ENCODE results near the gene XRCC5.

XRCC5 gene

GRCh38 chr2:216161967-216162366 is 52.8 kb downstream of the XRCC5 start:
- no peak for DNase-seq

GRCh38 chr2:216163518-216163917 is 54.4 kb downstream of the XRCC5 start:
- no peak for DNase-seq

GRCh38 chr2:216164087-216164486 is 54.9 kb downstream of the XRCC5 start:
- no peak for DNase-seq

- DNase-seq = no peak
Measured at GRCh38 chr2:216164576-216164975, 55.4 kb downstream of the XRCC5 start.

GRCh38 chr2:216165711-216166110 is 56.6 kb downstream of the XRCC5 start:
- no peak for DNase-seq

DNA sequence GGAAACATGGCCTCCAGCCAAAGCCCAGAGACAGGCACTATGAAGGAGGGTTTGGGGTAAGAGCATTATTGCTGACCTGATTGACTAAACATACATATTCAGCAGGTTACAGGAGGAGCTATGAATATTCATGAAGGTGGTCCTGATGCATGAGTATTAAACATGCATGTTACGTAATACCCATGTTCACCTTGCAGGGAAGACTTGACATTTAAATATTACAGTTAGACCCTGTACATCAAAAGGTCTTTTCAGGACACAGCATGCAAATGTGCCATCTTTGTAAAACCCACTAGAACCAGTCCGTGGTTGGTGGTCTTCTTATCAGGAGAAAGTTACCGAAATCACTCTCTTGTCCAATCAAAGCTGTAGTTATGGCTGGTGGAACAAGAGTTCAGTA is 59.9 kb downstream of the XRCC5 start:
- no peak for DNase-seq

DNA sequence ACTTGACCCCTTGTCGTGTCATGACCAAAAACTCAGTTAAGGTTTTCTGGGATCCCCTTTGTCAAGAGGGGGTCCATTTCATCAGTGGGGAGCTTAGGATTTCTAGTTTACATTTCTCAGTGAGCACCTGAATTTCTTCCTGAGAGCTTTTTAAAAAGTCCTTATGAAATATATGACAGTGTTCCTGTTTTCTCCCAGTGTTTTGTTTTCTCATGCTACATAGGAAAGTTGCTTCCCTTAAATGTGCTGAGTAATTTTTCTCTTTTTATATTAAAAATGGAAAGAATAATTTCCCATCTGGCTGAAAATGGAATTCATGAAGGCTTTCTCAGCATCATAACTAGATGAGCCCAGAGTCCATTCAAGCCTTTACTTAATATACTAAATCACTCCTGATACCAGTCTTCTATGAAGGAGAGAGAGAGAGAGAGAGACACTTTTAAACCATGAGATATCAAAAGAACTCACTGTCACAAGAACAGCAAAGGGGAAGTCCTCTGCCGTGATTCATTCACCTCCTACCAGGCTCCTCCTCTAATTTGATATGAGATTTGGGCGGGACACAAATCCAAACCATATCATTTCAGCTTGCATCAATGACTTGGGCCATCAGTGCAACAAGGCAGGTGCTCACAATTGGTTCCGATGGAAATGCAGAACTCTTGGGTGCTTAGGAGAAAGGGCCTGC is 61.1 kb downstream of the XRCC5 start:
- no peak for DNase-seq

- no peak for DNase-seq
Measured at GRCh38 chr2:216171011-216171410, 61.9 kb downstream of the XRCC5 start.

DNA sequence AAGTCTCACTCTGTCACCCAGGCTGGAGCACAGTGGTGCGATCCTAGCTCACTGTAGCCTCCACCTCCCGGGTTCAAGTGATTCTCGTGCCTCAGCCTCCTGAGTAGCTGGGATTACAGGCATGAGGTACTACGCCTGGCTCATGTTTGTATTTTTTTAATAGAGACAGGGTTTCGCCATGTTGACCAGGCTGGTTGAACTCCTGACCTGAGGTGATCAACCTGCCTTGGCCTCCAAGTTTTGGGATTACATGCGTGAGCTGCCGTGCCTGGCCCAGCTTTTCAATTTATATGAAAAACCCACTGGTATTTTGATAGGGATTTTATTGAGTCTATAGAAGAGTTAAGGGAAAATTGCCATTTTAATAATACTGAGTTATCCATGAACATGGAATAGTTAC is 63.3 kb downstream of the XRCC5 start:
- DNase-seq = no peak

GRCh38 chr2:216179015-216179414 is 69.9 kb downstream of the XRCC5 start:
- DNase-seq = no peak

GRCh38 chr2:216181351-216181750 is 72.2 kb downstream of the XRCC5 start:
- no peak for DNase-seq

DNA sequence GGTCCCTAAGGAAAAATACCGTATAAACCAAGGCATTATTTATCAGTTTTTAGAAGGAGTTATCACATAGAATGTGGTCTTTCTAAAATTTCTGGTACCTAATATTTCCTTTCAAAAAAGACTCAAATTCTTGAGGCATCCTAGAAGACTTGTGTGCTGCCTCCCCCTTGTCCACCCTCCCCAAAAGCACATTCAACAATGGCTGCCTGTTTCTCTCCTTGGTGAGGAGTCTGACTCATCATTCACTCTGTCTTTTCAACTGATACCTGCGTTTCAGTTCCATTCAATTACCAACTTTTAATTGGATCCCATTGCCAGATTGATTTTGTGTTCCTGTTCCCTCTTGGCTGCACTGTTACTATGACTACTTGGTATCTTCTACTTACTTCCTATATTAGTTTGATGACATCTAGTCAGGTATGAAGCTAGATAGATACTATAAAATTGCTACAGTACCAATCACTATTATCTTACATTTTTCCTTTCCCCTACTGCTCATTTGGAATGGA is 72.9 kb downstream of the XRCC5 start:
- no peak for DNase-seq

GRCh38 chr2:216183462-216183861 is 74.3 kb downstream of the XRCC5 start:
- DNase-seq = no peak

DNA sequence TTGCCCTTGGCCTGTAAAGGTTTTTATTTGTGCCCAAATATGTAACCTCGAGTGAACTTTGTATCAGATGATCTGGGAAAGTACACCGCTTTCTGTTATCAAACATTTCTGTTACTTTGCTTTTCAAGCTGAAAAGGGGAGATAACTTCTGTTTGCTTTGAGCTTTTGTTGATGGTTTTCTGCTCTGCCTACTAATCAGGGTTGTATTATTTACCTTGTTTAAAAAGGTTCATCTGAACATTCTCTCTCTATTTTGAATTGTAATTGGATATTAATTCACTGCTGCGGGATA is 79.4 kb downstream of the XRCC5 start:
- DNase-seq = no peak

DNA sequence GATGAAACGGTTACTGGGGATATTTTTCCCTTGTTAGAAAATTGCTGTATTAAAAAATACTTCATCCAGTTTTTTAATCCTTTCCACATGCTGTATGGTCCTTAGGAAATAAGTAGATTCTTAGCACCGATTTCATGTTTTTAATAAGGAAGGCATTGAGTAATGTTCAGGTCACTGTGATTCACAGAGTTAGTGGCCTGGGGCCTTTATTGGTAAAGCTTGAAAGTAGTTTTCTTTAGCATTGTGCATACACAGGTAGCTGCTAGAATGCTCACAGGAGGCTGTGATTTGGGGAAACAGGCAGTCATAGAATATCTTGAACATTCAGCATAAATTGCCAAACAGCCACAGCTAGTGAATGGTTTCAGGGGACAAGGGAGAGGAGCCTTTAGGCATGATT is 79.8 kb downstream of the XRCC5 start:
- DNase-seq = no peak

DNA sequence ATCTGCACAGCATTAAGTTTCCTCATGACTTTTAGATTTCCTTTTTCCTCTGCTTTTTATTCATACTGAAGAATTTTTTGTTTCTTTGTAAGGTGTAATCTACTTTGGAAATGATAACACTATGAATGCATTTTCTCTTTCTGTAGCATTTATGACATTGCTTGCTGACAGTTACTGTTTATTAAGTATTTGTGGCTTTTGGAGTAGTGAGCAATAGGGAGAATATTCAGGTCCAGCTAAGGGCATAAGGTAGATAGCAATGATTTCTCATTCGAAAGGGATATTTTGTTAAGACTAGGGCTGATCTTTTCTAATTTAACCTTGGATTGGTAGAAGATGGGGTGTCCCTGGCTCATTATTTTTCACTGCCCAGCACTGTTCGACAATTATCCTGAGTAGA is 80.3 kb downstream of the XRCC5 start:
- no peak for DNase-seq

DNA sequence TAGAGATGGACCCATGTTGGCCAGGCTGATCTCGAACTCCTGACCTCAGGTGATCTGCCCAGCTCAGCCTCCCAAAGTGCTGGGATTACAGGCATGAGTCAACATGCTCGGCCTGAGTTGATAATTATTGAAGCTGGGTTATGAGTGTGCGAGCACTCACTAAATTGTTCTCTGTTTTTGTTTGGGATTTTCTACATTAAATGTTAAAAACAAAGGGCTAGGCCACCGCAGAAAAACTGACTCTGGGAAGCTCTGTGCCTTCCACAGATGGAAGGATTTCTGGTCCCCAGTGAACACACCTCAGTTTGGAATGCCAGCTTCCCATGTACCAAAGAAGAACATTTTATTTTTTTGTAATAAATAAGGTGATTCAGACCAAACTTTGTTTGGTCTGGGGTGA is 83.0 kb downstream of the XRCC5 start:
- no peak for DNase-seq

DNA sequence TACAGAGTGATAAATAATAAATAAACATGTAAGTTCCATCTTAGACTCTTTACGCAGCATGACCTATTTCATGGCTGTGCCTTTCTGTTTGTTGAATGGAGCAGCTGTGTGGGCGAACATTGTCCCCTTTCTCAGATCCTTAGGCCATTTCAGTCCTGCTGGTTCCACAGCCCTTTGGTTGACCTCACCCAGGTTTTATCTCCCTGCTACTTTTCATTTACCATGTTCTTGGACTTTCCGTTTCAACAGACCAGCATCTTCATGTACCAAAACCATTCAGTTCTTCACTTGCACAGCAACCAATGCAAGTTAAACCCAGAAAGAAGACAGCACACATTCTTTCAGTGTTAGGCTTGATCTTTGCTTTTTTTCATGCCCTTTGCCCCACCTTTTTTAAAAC is 83.8 kb downstream of the XRCC5 start:
- DNase-seq = no peak

- no peak for DNase-seq
Measured at GRCh38 chr2:216194013-216194412, 84.9 kb downstream of the XRCC5 start.

DNA sequence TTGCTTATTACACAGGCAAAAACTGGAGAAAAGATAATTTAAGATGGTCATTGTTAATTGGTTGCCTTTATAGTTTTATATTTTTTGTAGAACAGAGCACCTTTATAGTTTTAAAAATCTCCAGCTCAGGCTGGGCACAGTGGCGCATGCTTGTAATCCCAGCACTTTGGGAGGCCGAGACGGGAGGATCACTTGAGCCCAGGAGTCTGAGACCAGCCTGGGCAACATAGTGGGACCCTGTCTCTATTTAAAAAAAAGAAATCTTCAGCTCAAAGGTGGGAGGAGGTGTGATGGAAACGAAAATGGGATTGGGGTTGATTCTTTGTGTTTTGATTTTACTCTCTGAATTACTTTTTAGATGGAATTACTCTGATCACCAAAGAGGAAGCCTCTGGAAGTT is 85.4 kb downstream of the XRCC5 start:
- DNase-seq = no peak

GRCh38 chr2:216195565-216196029 is 86.4 kb downstream of the XRCC5 start:
- DNase-seq = no peak

DNA sequence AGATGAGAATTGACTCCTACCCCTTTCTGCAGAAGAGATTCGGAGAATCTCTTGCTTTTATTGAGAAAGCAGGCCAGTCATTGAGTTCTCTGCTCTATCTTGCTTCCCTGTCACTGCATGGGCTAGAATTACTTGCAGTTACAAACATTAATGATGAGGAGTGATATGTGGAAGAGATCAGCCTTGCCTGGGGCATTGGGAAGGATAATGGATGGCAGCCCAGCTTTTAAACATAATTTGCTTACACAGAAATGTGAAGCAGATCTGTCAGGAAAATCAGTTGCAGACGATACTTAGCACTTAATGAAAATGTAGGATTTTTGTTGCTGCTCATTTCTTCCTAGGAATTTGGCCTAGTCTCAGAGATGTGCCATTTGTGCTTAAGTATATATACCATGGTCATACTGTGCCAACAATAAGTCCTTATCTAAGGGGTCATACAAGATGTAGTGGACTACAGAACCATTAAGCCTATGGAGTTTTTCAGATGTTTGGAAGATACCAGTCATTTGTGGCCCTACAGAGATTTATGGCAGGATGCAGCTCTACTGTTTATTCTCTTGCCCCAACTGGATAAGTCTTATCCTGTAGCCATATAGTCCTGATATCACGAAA is 92.7 kb downstream of the XRCC5 start:
- no peak for DNase-seq

- DNase-seq = no peak
Measured at GRCh38 chr2:216202626-216203250, 93.6 kb downstream of the XRCC5 start.

DNA sequence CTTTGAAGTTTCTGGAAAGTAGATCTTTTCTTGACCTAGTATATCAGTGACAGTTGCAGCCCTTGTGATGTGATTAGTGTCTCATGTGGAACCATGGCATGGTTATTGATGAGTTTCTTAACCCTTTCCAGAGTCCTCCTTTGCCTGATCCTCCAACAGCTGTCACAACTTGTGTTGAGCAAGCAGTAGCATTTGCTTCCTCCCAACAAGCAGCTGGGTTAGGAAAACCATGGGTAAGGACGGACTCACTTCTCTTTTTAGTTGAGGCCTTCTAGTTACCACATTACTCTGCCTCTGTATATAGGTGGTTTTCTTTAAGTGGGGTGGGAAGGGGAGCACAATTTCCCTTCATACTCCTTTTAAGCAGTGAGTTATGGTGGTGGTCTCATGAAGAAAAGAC is 96.3 kb downstream of the XRCC5 start:
- DNase-seq = no peak
